Fibroblast of lung (primary cell): Measurements from ENCODE around the gene CALD1. TPM values are rescaled to one million over a fixed set of nuclear protein-coding genes. Genes with fewer than 3 reads are reported as not detected.

ENCODE experiments used
- DNase-seq, 2 donors: peaks; one replicate each; pipeline versions ENCODE4 v3.0.0 to v3.0.0-alpha.2; 2010; ENCODE audit warnings: low read depth in 2 of 2
- H2AFZ ChIP-seq: 2 replicates; pipeline ENCODE4 v1.5.1; 2012; ENCODE audit warnings: low read length, control low read depth, inconsistent platforms
- H3K27ac ChIP-seq: 2 replicates; pipeline ENCODE4 v1.5.1; 2011; ENCODE audit warnings: low read length, control low read depth; ENCODE audit not compliant: insufficient read depth
- H3K27me3 ChIP-seq: 2 replicates; pipeline ENCODE4 v1.5.1; 2011; ENCODE audit warnings: mild to moderate bottlenecking, low read length; ENCODE audit not compliant: control insufficient read depth, insufficient read depth
- H3K36me3 ChIP-seq: 2 replicates; pipeline ENCODE4 v1.5.1; 2011; ENCODE audit warnings: low read length; ENCODE audit not compliant: control insufficient read depth, insufficient read depth
- H3K4me1 ChIP-seq: 2 replicates; pipeline ENCODE4 v1.5.1; 2011; ENCODE audit warnings: low read length; ENCODE audit not compliant: control insufficient read depth, insufficient read depth; ENCODE audit errors: extremely low read depth
- H3K4me2 ChIP-seq: 2 replicates; pipeline ENCODE4 v1.5.1; 2011; ENCODE audit warnings: low read length, control low read depth; ENCODE audit not compliant: insufficient read depth; ENCODE audit errors: extremely low read depth
- H3K4me3 ChIP-seq, 4 experiments: fragments of 200-600 bp in 1 of 4; sonication (generic) in 1 of 4; replicated peaks in 1 of 4; 2 replicates each; pipeline ENCODE4 v1.5.1; 2011 to 2016; ENCODE audit warnings: low read length in 4 of 4, low read depth in 3 of 4, mild to moderate bottlenecking in 3 of 4, control low read depth in 2 of 4, inconsistent platforms in 1 of 4, mixed read lengths in 1 of 4; ENCODE audit not compliant: insufficient read depth in 1 of 4; ENCODE audit errors: control extremely low read depth in 1 of 4
- H3K79me2 ChIP-seq: 2 replicates; pipeline ENCODE4 v1.5.1; 2012; ENCODE audit warnings: mild to moderate bottlenecking, low read length, inconsistent platforms; ENCODE audit not compliant: control insufficient read depth, insufficient read depth
- H3K9ac ChIP-seq: 2 replicates; pipeline ENCODE4 v1.5.1; 2011; ENCODE audit warnings: mild to moderate bottlenecking, low read length, control low read depth; ENCODE audit not compliant: insufficient read depth
- H3K9me3 ChIP-seq: 2 replicates; pipeline ENCODE4 v1.5.1; 2012; ENCODE audit warnings: low read depth, low read length; ENCODE audit not compliant: control insufficient read depth, insufficient read depth
- H4K20me1 ChIP-seq: 2 replicates; pipeline ENCODE4 v1.5.1; 2011; ENCODE audit warnings: low read length; ENCODE audit not compliant: control insufficient read depth, insufficient read depth; ENCODE audit errors: extremely low read depth
- EZH2 ChIP-seq: IDR thresholded peaks from 2 replicates; pipeline ENCODE4 v1.5.1; 2012; ENCODE audit warnings: low read length, control low read depth, mild to moderate bottlenecking; ENCODE audit errors: missing control alignments
- polyA plus RNA-seq, 2 donors: library from polyadenylated mRNA; depleted of rRNA in 1 of 2; stranded (reverse) in 1 of 2; unstranded in 1 of 2; fragments of >200 nt; gene quantifications; 2 replicates each; pipeline ENCODE4 v1.2.1, GENCODE V29; 2011 to 2012; ENCODE audit warnings: missing spikeins in 1 of 2
- total RNA-seq: library from RNA; depleted of rRNA; stranded (reverse); fragments of >200 nt; gene quantifications from 2 replicates; pipeline ENCODE4 v1.2.1, GENCODE V29; 2014
- TF ChIP-seq, protein P1 (sequence below), 2 donors: IDR thresholded peaks in 1 of 2; conservative IDR thresholded peaks in 1 of 2; 1 replicate in 1 of 2; 2 replicates in 1 of 2; pipeline ENCODE4 v1.5.1; 2011 to 2012; ENCODE audit warnings: low read length in 2 of 2, control low read depth in 1 of 2, inconsistent platforms in 1 of 2, low read depth in 1 of 2, mild to moderate bottlenecking in 1 of 2

CALD1 gene
- total and polyA plus RNA-seq, 2 donors (not counting 1 experiment from before 2014, with no cell fraction given), result 343 to 1,187 TPM

DNA sequence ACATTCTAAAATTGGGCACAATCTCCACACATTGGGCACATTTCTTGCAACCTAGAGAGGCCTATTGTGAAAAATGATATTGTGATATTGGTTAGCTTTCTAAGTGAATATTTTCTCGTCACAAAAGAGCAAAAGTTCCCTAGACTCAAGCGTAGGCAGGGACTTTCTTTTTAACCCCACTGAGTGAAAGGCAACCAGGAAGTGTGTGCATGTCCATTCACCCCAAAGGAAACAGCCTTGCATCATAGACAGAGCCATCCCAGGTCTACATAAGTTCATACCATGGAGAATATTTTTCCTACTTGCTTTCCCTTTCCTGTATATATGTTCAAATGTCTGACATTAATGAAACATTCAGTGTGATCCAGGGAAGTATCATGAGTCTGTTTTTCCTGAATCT, 122.6 kb downstream of the CALD1 start:
- Histone ChIP-seq H3K9ac (no peak overlapping the region), H3K79me2 (peaks cover 71% of the 10 kb centered on the region), H2AFZ (no peak overlapping the region), H3K4me1 (peaks cover 5% of the 10 kb centered on the region), H3K4me3 (no peak overlapping the region), H3K36me3 (peaks cover 2% of the 10 kb centered on the region), H3K9me3 (no peaks in the 10 kb centered on the region), H3K4me2 (no peak overlapping the region), H3K27me3 (no peaks in the 10 kb centered on the region), H3K27ac (no peak overlapping the region), H4K20me1 (no peaks in the 10 kb centered on the region)
- no peak for DNase-seq
- TF ChIP-seq EZH2, result no peak
- TF ChIP-seq, protein P1, sequence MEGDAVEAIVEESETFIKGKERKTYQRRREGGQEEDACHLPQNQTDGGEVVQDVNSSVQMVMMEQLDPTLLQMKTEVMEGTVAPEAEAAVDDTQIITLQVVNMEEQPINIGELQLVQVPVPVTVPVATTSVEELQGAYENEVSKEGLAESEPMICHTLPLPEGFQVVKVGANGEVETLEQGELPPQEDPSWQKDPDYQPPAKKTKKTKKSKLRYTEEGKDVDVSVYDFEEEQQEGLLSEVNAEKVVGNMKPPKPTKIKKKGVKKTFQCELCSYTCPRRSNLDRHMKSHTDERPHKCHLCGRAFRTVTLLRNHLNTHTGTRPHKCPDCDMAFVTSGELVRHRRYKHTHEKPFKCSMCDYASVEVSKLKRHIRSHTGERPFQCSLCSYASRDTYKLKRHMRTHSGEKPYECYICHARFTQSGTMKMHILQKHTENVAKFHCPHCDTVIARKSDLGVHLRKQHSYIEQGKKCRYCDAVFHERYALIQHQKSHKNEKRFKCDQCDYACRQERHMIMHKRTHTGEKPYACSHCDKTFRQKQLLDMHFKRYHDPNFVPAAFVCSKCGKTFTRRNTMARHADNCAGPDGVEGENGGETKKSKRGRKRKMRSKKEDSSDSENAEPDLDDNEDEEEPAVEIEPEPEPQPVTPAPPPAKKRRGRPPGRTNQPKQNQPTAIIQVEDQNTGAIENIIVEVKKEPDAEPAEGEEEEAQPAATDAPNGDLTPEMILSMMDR (conservative IDR thresholded peaks at IDR 0.05 in 1 of 2, IDR thresholded peaks at IDR 0.05 in 1 of 2; ENCODE audit: low read depth in 1 of 2, low read length in 2 of 2), result no peak

DNA sequence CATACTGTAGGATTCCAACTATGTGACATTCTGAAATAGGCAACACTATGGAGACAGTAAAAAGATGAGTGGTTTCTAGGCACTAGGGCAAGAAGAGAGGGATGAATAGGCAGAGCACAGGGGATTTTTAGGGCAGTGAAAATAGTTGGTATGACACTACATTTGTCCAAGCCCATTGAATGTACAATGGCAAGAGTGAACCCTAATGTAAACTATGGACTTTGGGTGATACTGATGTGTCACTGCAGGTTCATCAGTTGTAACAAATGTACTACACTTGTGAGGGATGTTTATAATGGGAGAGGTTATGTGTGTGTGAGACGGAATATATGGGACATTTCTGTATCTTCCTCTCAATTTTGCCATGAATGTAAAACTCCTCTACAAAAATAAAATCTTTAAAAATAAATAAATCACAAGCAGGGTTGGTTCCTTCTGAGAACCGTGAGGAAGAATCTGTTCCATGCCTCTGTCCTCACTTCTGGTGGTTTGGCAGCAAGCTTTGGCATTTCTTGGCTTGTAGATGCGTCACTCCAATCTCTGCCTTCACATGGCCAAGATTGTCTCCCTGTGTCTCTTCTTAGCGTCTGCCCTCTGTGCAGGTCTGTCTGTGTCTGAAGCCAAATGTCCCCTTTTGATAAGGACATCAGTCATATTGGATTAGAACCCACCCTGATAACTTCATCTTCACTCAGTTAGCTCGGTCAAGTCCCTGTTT, 123.8 kb downstream of the CALD1 start:
- Histone ChIP-seq H3K4me1 (peaks cover 5% of the 10 kb centered on the region), H3K79me2 (peaks cover 65% of the 10 kb centered on the region), H2AFZ (no peak overlapping the region), H3K9ac (no peak overlapping the region), H3K4me2 (no peak overlapping the region), H3K4me3 (no peak overlapping the region), H4K20me1 (no peaks in the 10 kb centered on the region), H3K27ac (no peak overlapping the region), H3K9me3 (no peaks in the 10 kb centered on the region), H3K27me3 (no peaks in the 10 kb centered on the region), H3K36me3 (peaks cover 2% of the 10 kb centered on the region)
- TF ChIP-seq, protein P1 (conservative IDR thresholded peaks at IDR 0.05 in 1 of 2, IDR thresholded peaks at IDR 0.05 in 1 of 2; ENCODE audit: low read depth in 1 of 2, low read length in 2 of 2), result no peak
- no peak for TF ChIP-seq EZH2
- DNase-seq, result peak in 1 of 2 donors; percentile 83

DNA sequence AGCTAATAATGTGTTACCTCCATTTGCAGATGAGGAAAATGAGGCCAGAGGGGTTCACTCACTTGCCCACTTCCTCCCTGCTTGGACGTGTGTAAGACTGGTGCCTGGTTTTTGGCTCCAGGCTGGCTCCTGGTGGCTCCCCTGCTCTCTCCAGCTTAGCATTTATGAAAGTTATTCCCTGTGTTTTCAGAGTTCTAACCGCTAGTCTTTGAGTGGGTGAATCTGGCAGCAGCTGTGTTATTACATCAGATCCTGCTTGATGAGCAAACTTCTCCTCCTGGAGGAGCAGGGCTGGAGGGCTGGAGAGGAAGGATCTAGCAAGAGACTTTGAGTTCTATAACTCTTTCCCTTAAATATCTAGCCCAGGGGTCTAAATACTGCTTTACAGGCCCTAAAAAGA, 125.9 kb downstream of the CALD1 start:
- peak; percentile 95 to 96 for DNase-seq
- no peak for TF ChIP-seq EZH2
- TF ChIP-seq, protein P1 (conservative IDR thresholded peaks at IDR 0.05 in 1 of 2, IDR thresholded peaks at IDR 0.05 in 1 of 2; ENCODE audit: low read depth in 1 of 2, low read length in 2 of 2), result peak; percentile 48 to 55
- Histone ChIP-seq H4K20me1 (no peaks in the 10 kb centered on the region), H3K27me3 (no peaks in the 10 kb centered on the region), H3K9ac (no peak overlapping the region), H3K9me3 (no peaks in the 10 kb centered on the region), H3K4me2 (no peak overlapping the region), H3K4me1 (no peaks in the 10 kb centered on the region), H3K27ac (peak overlapping the region; percentile 55), H3K79me2 (peaks cover 60% of the 10 kb centered on the region), H2AFZ (no peak overlapping the region), H3K36me3 (peaks cover 2% of the 10 kb centered on the region), H3K4me3 (no peak overlapping the region)
